OCI-LY3 (cell line): Measurements from ENCODE around the gene GRAP.

Source experiments
- H2AFZ ChIP-seq: fragments of 200-600, 300-600 bp; shearing (Covaris generic); 2 replicates; pipeline ENCODE4 v1.6.0; 2014; ENCODE audit warnings: antibody characterized with exemption, low read depth, low read length
- H3K27ac ChIP-seq: fragments of 200-600, 300-600 bp; sonication (generic); 2 replicates; pipeline ENCODE4 v1.5.1; 2014; ENCODE audit warnings: mild to moderate bottlenecking, low read length, moderate library complexity, mixed read lengths
- H3K27me3 ChIP-seq: fragments of 200-600, 300-600 bp; sonication (generic); 2 replicates; pipeline ENCODE4 v1.6.1; 2014; ENCODE audit warnings: low read depth, low read length, mixed read lengths
- H3K36me3 ChIP-seq: fragments of 200-600, 300-600 bp; sonication (generic); replicated peaks from 2 replicates; pipeline ENCODE3; 2014; ENCODE audit warnings: low read depth, low read length, mixed read lengths
- H3K4me1 ChIP-seq: fragments of 300-600, 200-600 bp; sonication (generic); 2 replicates; pipeline ENCODE4 v1.6.1; 2014; ENCODE audit warnings: low read length, mixed read lengths
- H3K4me2 ChIP-seq: fragments of 200-600, 300-600 bp; sonication (generic); 2 replicates; pipeline ENCODE4 v1.6.1; 2014; ENCODE audit warnings: low read length, mixed read lengths
- H3K4me3 ChIP-seq: fragments of 300-600, 200-600 bp; sonication (generic); 2 replicates; pipeline ENCODE4 v1.5.1; 2014; ENCODE audit warnings: antibody characterized with exemption, mild to moderate bottlenecking, low read length, moderate library complexity
- H3K79me2 ChIP-seq: fragments of 300-600, 200-600 bp; shearing (Covaris generic); 2 replicates; pipeline ENCODE4 v1.6.1; 2014; ENCODE audit warnings: mild to moderate bottlenecking, low read length, mixed read lengths
- H3K9ac ChIP-seq: fragments of 300-600, 200-600 bp; shearing (Covaris generic); 2 replicates; pipeline ENCODE4 v1.6.0; 2014; ENCODE audit warnings: mild to moderate bottlenecking, low read length, moderate library complexity
- H3K9me3 ChIP-seq: fragments of 200-600, 300-600 bp; shearing (Covaris generic); 2 replicates; pipeline ENCODE4 v1.6.1; 2014; ENCODE audit warnings: low read length, mixed read lengths; ENCODE audit not compliant: insufficient read depth
- H4K20me1 ChIP-seq: fragments of 200-600, 300-600 bp; sonication (generic); 2 replicates; pipeline ENCODE4 v1.6.1; 2016; ENCODE audit warnings: low read length, mixed read lengths; ENCODE audit not compliant: insufficient read depth
- CTCF ChIP-seq: fragments of 200-600, 300-600 bp; sonication (generic); IDR thresholded peaks from 2 replicates; pipeline ENCODE4 v1.5.1; 2014; ENCODE audit warnings: antibody characterized with exemption, low read length, low read depth
- EZH2phosphoT487 ChIP-seq: fragments of 200-600 bp; shearing (Covaris generic); IDR thresholded peaks from 2 replicates; pipeline ENCODE4 v1.6.1; 2018; ENCODE audit warnings: antibody characterized with exemption, mixed run types, low read depth

Gene GRAP

GRCh38 chr17:19003543-19004420, 43.0 kb downstream of the GRAP start:
- Histone ChIP-seq H3K79me2 (no peaks in the 10 kb centered on the region), H3K4me1 (no peaks in the 10 kb centered on the region), H3K9ac (peak overlapping the region; percentile 78), H3K36me3 (no peaks in the 10 kb centered on the region), H3K4me3 (peak overlapping the region; percentile 87), H3K4me2 (peak overlapping the region; percentile 41), H3K27me3 (no peaks in the 10 kb centered on the region), H3K27ac (peak overlapping the region; percentile 19; the same call in 1 of the 2 replicates), H3K9me3 (no peaks in the 10 kb centered on the region), H4K20me1 (no peaks in the 10 kb centered on the region), H2AFZ (no peak overlapping the region)
- no peak for TF ChIP-seq CTCF
- no peak for TF ChIP-seq EZH2phosphoT487

- Histone ChIP-seq H3K9ac (no peak overlapping the region), H4K20me1 (no peaks in the 10 kb centered on the region), H3K36me3 (no peaks in the 10 kb centered on the region), H3K4me2 (no peak overlapping the region), H3K79me2 (no peaks in the 10 kb centered on the region), H3K9me3 (no peaks in the 10 kb centered on the region), H3K4me3 (no peak overlapping the region), H3K27me3 (no peaks in the 10 kb centered on the region), H3K4me1 (no peaks in the 10 kb centered on the region), H3K27ac (no peak overlapping the region), H2AFZ (no peak overlapping the region)
- TF ChIP-seq CTCF (no peak), EZH2phosphoT487 (no peak)
Measured at GRCh38 chr17:19002805-19003542, 43.8 kb downstream of the GRAP start.

GRCh38 chr17:19001907-19002590, 44.7 kb downstream of the GRAP start:
- Histone ChIP-seq H3K79me2 (no peaks in the 10 kb centered on the region), H3K36me3 (no peaks in the 10 kb centered on the region), H3K4me2 (no peak overlapping the region), H3K27ac (no peak overlapping the region), H4K20me1 (no peaks in the 10 kb centered on the region), H3K4me1 (no peaks in the 10 kb centered on the region), H3K27me3 (no peaks in the 10 kb centered on the region), H3K9ac (no peak overlapping the region), H2AFZ (no peak overlapping the region), H3K9me3 (no peaks in the 10 kb centered on the region), H3K4me3 (no peak overlapping the region)
- no peak for TF ChIP-seq CTCF
- no peak for TF ChIP-seq EZH2phosphoT487
